ENCODE measurements around the gene TFPT.

DNA sequence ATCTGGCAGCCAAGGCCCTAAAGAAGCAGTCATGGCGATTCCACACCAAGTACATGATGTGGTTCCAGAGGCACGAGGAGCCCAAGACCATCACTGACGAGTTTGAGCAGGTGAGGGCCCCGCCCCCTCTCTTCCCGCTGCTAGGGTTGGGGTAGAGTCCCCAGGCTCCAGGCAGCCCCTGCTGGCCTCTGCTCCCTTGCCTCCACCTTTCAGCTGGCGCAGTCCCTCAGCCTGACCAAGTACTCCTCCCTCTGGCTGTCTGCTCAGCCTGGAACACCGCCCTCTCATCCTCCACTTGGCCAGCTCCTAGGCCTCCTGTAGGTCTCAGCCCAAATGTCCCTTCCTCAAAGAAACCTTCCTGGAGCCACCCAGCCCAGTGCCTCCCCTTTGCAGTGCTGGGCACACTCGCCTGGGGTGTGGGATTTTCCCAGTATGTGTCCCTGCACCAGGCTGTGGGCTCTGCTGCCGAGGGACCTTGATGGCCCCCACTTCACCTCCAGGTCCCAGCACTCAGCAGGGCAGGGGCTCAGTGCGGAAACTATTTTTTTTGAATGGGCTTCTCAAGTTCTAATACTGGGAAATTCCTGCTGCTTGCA lies 38.4 kb upstream of the TFPT start:
- TF ChIP-seq, protein P1, sequence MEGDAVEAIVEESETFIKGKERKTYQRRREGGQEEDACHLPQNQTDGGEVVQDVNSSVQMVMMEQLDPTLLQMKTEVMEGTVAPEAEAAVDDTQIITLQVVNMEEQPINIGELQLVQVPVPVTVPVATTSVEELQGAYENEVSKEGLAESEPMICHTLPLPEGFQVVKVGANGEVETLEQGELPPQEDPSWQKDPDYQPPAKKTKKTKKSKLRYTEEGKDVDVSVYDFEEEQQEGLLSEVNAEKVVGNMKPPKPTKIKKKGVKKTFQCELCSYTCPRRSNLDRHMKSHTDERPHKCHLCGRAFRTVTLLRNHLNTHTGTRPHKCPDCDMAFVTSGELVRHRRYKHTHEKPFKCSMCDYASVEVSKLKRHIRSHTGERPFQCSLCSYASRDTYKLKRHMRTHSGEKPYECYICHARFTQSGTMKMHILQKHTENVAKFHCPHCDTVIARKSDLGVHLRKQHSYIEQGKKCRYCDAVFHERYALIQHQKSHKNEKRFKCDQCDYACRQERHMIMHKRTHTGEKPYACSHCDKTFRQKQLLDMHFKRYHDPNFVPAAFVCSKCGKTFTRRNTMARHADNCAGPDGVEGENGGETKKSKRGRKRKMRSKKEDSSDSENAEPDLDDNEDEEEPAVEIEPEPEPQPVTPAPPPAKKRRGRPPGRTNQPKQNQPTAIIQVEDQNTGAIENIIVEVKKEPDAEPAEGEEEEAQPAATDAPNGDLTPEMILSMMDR (IDR thresholded peaks at IDR 0.05) = no peak
- TF ChIP-seq POLR2A (IDR thresholded peaks at IDR 0.05) (no peak), POLR2AphosphoS5 (IDR thresholded peaks at IDR 0.05) (no peak)
